ENCODE results near the gene ITPR2.

Gene ITPR2

GRCh38 chr12:26754148-26754547 lies 78.8 kb downstream of the ITPR2 start:
- no peak for DNase-seq (ENCODE audit: low read depth)

GRCh38 chr12:26751179-26751578 lies 81.8 kb downstream of the ITPR2 start:
- no peak for DNase-seq (ENCODE audit: low read depth)

- DNase-seq (ENCODE audit: low read depth) = no peak
Measured at GRCh38 chr12:26750531-26751175, 82.3 kb downstream of the ITPR2 start.

GRCh38 chr12:26749781-26750180 lies 83.2 kb downstream of the ITPR2 start:
- DNase-seq (ENCODE audit: low read depth) = no peak

GRCh38 chr12:26748741-26749431 lies 84.1 kb downstream of the ITPR2 start:
- no peak for DNase-seq (ENCODE audit: low read depth)

GRCh38 chr12:26748412-26748740 lies 84.6 kb downstream of the ITPR2 start:
- no peak for DNase-seq (ENCODE audit: low read depth)

GRCh38 chr12:26746121-26746714 lies 86.8 kb downstream of the ITPR2 start:
- DNase-seq (ENCODE audit: low read depth) = no peak

- no peak for DNase-seq (ENCODE audit: low read depth)
Measured at GRCh38 chr12:26744697-26745440, 88.1 kb downstream of the ITPR2 start.

- no peak for DNase-seq (ENCODE audit: low read depth)
Measured at GRCh38 chr12:26744042-26744626, 88.9 kb downstream of the ITPR2 start.

- DNase-seq (ENCODE audit: low read depth) = no peak
Measured at GRCh38 chr12:26741584-26742227, 91.3 kb downstream of the ITPR2 start.

- no peak for DNase-seq (ENCODE audit: low read depth)
Measured at GRCh38 chr12:26740991-26741390, 92.0 kb downstream of the ITPR2 start.

- no peak for DNase-seq (ENCODE audit: low read depth)
Measured at GRCh38 chr12:26740348-26740747, 92.6 kb downstream of the ITPR2 start.

- no peak for DNase-seq (ENCODE audit: low read depth)
Measured at GRCh38 chr12:26737487-26738030, 95.4 kb downstream of the ITPR2 start.

GRCh38 chr12:26736563-26737486 lies 96.2 kb downstream of the ITPR2 start:
- no peak for DNase-seq (ENCODE audit: low read depth)

- DNase-seq (ENCODE audit: low read depth) = no peak
Measured at GRCh38 chr12:26735249-26735639, 97.8 kb downstream of the ITPR2 start.

GRCh38 chr12:26734510-26735248 lies 98.3 kb downstream of the ITPR2 start:
- no peak for DNase-seq (ENCODE audit: low read depth)

GRCh38 chr12:26732005-26732908 lies 100.7 kb downstream of the ITPR2 start:
- no peak for DNase-seq (ENCODE audit: low read depth)

- DNase-seq (ENCODE audit: low read depth) = no peak
Measured at GRCh38 chr12:26730481-26731350, 102.3 kb downstream of the ITPR2 start.

All from activated gamma-delta T cell treated with anti-CD3 and anti-CD28 coated beads, Interleukin-2, amount 50 U/mL, for 16 hours (primary cell).